ENCODE measurements around the gene MITF.

The MITF gene

GRCh38 chr3:69925506-69925905 is 186.2 kb downstream of the MITF start:
- DNase-seq = no peak

- DNase-seq = no peak
Measured at GRCh38 chr3:69926385-69926784, 187.1 kb downstream of the MITF start.

DNA sequence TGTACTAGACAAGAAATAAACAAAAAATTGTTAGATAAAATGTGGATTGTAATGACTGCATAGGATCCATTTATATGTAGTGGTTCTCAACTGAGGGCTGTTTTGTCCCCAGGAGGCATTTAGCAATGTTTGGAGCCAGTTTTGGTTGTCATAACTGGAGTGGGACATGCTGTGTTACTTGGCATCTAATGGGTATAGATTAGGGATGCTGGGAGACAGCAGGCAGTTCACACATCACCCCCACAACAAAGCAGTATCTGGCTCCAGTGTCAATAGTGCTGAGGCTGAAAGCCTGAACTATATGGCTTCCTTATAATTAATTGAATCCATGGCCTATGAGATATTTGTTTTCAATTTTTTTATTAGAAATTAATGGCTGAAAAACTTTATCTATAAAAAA is 188.3 kb downstream of the MITF start:
- DNase-seq = no peak

GRCh38 chr3:69929019-69929418 is 189.8 kb downstream of the MITF start:
- no peak for DNase-seq

- no peak for DNase-seq
Measured at GRCh38 chr3:69930564-69930963, 191.3 kb downstream of the MITF start.

GRCh38 chr3:69932087-69932486 is 192.8 kb downstream of the MITF start:
- DNase-seq = no peak

- no peak for DNase-seq
Measured at GRCh38 chr3:69932501-69932900, 193.2 kb downstream of the MITF start.

DNA sequence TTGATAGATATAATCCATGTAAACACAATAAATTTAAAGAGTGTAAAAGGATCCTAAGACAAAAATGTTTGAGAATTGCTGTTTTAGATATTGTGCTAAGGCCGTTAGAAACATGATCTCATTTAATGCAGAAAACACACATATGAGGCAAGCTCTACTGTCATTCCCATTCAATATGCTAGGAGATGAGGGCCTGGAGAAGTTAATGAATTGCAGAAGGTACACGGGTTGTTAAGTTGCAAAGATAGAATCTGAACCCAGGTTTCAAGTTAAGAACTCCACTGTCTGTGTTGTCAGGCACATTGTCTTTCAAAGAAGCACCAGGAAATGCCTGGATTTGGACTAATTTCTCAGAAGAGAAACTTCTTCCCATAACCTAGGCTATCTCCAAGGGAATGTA is 195.1 kb downstream of the MITF start:
- no peak for DNase-seq

DNA sequence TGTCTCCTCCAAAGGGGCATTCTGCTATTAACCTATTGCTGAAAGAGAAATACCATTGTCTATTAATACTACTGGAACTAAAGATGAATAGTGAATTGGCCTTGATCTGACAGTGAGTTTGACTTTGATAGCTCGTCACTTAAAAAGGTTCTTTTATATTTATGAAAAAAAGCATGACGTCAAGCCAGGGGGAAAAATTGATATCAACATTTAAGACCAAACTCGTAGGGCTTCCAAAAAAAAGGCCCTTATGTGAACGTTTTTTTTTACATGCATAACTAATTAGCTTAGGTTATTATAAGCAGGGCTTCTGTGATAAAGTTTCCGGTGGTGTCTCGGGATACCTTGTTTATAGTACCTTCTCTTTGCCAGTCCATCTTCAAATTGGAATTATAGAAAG is 197.0 kb downstream of the MITF start:
- no peak for DNase-seq

DNA sequence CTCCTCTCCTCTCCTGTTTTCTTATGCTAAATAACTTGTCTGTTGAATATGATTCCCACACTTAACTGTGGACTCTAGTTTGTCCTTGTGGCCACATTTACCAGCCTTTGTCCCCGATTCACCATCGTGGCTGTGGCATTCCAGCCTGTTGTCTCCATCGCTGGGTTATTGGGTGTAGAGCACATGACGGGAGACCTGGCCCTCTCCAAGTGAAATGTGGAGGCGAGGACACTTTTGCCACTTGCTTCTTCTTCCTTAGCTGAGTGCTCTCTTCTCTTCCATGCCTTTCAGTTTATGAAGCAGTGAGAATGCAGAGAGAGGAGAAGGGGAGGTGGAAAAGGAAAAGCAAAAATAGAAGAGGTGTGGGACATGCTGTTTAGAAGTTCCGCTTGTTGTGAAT is 198.8 kb downstream of the MITF start:
- no peak for DNase-seq

DNA sequence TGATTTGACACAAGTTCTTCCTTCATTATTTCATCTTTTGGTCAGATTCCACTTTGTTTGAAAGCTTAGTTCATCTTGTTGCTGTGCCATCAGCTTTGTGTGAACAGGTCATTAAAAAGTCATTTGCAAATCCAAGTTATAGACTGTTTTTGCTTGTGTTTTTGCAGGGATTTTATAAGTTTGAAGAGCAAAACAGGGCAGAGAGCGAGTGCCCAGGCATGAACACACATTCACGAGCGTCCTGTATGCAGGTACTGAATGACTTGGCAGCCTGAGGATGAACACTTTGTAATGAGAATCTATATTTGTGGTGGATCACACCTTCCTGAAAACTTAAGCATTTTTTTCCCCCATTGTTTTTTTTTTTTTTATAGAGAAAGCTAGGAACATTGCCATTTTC is 199.7 kb downstream of the MITF start:
- no peak for DNase-seq

- DNase-seq = no peak
Measured at GRCh38 chr3:69941037-69941436, 201.8 kb downstream of the MITF start.

DNA sequence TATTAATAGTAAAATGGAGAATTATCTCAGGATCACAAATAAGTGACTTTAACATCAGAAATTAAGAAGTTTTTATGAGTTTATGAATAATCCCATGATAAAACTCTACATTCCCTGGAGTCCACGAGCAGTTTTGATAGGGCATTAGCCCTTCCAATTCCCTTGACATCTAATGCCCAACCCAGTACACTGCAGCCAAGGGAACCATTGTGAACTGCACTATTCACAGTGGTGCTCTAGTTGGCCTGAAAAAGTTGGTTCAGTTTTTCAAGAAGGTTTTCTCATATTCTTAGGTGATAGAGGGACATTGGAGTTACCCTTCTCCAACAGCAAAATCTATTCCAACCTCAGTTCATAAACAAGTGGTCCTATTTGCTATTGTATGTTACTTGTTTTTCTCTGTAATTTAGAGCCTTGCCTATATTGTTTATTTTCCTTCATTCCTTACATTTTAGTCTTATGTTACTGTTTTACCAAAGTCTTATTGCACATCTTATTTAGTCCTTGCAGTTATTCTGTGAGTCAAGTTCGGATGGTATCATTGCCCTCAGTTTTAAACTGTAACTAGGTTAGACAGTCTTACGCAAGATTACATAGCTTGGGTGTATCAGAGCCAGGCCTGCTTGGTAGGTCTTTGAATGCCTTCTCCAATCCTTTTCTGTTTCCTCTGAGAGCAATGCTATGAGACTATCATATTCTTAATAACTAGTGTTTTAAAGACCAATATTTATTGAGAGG is 202.3 kb downstream of the MITF start:
- no peak for DNase-seq

- DNase-seq = no peak
Measured at GRCh38 chr3:69944931-69945493, 205.7 kb downstream of the MITF start.

- DNase-seq = no peak
Measured at GRCh38 chr3:69948246-69948862, 209.1 kb downstream of the MITF start.

DNA sequence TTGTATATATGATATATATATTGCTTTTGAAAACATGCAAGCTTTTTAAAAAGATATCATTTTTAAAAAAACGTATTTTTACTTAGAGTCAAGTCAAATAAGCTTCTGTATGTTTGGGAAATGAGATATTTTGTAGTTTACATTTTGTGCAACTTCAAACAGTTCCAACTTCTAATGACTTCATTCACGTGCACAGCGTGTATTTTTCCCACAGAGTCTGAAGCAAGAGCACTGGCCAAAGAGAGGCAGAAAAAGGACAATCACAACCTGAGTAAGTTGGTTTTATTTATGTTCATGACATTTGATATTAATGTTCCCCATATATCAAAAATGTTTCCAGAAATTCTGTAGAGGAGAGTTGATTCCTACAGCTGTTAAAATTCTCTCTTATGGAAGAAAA is 212.4 kb downstream of the MITF start:
- DNase-seq = no peak

DNA sequence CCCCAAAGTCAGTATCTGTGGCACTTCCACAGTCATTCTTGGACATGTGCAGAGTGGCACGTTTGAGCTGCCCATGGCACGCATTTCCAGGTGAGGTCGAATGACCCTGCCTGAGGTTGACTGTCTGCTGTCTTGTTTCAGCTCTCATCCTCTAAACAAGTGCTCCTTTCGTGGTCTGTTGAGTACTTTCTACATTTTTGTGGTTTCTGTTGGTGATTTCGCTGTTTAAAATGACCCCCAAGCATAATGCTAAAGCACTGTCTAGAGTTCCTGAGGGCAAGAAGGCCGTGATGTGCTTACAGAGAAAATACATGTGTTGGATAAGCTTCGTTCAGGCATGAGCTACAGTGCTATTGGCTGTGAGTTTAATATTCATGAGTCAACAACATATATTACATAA is 220.3 kb downstream of the MITF start:
- no peak for DNase-seq

DNA sequence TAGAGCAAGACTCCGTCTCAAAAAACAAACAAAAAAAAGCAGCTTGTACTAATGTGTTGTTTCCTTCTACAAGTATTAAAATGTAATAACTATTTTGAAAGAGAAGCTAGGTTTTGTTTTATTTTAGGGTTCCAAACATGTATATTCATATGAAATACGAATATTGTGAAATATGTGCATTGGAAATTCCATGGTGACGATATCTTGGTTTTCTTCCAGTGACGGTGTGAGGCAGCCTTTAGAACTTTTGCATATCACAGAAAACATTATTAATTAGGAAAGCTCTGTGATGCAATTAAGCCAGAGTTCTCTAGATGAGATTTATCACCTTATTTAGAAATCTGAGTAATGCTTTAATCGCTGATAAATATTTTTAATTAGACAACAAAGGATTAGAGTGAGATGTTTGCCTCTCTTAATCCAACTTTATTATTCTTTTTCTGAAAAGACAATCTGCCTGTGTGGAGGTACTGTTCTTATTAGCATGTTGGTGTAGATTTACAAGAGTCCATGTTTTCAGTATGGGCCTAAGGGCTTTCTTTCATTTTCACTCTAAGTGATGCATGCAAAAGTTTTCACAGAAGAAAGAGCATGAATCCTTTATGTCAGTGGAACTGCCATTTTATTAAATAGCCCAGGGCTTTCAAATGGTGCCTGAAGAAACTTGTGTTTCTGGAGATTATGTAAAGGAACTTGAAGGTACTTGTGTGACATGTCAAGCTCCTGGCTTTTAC is 222.6 kb downstream of the MITF start:
- DNase-seq = no peak

GRCh38 chr3:69963643-69964042 is 224.4 kb downstream of the MITF start:
- DNase-seq = no peak

DNA sequence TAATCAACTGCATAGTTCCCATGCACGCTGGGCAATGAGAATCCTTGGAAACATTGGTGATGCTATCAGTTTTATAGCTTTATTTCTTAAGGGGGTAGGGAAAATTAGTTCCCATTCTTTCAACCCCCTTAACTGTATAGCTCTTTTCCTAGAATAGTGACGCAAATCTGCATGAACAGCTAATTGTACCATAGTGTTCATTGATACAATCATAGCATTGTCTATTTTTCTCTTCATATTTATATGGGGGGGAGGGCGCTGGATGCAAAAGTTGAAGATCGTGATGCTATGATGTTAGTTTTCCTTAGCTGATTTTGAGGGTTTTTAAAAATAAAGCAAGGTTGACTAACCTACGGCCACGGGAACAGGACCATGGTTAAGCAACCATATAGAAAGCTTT is 227.9 kb downstream of the MITF start:
- DNase-seq = no peak

DNA sequence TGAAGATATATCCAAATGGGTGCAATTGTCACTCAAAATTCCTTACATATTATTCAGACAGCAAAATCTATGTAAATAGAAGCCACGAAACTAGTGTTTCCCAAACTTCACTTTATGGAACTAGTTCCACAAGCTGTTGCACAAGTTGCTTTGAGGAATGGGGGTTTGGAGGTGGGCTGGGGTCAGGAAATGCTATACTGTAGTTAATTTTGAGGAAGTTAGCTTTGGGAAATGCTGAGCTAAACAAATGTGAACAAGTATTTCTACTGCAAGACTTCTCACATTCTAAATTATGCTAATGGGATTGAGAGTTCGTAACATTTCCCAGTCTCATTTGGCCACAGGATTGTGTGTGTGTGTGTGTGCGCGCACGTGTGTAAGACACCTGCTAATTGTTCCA is 231.6 kb downstream of the MITF start:
- DNase-seq = no peak

GRCh38 chr3:69972672-69973071 is 233.4 kb downstream of the MITF start:
- no peak for DNase-seq

DNA sequence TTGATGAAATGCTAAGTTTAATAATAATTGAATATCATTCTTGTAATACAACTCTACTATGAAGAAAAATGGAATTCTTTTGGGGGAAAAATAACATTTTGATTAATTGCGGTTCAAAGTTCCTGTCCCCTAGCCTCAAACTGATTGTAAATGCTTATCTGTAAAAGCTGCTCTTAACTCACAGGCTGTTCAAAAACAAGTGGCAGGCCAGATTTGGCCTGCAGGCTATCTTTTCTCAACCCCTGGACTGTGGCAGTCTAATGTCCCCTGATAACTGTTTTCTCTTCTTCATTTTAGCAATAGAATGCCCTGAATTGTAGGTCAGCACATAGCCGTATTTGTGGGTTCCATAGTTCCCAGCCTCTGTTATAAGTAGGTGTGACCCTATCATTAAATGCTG is 236.8 kb downstream of the MITF start:
- no peak for DNase-seq
